G401.6 (cell line): ENCODE data around the gene GPC1.

Source experiments
- FAIRE-seq: peaks from 2 replicates; lab custom pipeline; 2012; peaks lifted over from hg19 to GRCh38; lab: Jason Lieb, UNC

GPC1 gene

DNA sequence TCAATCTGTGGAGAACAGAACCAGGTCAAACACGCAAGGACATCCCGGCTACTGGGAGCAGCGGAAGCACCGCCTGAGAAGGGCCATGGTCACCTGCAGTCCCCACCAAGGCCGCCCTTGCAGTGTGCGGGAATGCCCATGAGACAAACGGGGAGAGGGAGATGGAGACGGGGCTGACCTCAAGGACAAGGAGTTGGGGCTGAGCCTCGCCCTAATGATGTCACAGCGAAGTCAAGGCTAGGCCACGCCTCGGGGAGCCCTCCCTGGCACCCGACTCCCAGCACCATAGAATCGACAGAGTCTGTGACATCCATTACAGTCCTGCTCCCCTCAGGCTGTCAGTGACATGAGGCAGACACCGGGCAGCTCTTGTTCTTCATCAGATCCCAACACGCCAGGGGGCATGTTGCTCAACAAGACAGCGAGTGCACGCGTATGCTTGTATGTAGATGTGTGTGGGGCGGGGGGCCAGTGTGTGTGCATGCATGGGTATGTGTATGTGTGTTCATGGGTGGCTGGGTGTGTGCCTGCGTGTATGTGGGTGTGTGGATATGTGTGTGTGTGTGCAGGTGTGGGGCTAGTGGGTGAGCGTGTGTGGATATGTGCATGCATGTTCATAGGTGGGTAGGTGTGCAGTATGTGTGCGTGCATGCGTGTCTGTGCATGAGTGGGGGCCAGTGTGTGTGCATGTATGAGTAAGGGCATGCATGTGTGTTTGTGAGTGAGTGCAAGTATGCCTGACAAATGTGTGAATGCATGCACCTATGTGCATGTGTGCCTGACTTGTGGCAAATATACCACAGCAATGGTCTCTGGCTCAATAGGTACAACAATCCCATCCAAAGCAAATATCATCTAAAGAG lies 65.3 kb downstream of the GPC1 start:
- FAIRE-seq = no peak

DNA sequence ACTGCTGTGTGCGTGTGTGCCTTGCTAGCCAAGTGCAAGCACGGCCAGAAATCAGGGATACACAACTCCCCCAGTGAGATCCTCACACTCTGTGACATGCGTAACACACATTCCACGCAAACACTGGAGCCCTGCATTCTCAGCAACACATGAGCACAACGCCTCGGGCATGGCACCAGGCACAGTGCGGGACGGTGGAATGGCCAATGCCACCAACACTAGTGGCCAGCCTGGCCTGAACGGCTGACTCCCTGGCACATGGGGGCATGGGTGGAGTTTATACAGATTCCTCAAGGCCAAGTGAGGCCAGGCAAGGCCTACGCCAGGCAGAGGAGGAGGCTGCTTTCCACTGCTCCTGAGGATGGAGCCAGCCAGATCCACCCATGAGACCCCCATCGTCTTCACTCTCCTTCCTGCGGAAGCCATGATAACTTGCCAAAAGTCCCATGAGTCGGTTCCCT lies 66.1 kb downstream of the GPC1 start:
- no peak for FAIRE-seq

DNA sequence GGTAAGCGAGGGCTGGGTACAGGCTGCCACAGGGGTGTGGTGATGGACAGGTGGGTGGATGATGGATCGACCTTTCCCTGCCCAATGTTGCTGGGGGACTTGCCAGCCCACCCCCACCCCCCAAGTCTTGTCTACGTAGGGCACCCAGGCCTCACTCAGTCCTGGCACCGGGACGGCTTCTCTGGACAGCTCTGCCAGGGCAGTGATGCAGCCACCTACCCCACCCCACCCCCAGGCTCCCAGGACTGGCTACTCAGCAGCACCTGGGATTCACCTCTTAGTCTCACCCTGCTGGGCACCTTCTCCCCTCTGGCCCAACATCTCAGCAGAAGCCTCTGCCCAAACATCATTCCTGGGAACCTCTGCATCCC lies 66.6 kb downstream of the GPC1 start:
- FAIRE-seq = no peak

DNA sequence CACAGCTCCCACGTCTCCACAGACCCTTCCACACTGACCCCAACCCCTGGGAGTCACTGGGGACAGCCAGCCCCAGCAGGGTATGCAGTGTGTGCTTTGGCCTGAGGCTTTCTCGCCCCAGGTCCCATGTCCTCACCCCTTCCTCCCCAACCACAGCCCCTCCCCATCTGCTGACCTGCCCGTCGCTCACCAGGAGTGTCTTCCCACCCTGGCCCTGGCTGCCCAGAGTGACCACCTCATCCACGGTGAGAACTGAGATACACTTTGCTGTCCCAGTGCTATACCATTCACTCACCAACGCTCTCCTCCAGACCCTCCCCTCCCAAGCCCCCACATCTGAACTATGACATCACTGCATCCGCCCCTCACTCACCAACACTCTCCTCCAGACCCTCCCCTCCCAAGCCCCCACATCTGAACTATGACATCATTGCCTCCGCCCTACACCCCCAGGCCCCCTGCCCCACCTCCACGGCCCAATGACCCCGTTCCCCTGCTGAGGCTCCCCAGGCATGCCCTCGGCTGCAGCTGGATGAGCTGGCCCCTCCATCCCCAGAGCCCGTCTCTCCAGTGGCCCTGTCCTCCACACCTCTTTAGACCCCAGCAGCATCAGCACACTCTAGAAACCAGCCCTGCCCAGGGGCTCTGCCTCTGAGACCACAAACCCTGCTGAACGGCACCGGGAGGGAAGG lies 67.1 kb downstream of the GPC1 start:
- FAIRE-seq = no peak

GRCh38 chr2:240503375-240503774 lies 67.9 kb downstream of the GPC1 start:
- no peak for FAIRE-seq

DNA sequence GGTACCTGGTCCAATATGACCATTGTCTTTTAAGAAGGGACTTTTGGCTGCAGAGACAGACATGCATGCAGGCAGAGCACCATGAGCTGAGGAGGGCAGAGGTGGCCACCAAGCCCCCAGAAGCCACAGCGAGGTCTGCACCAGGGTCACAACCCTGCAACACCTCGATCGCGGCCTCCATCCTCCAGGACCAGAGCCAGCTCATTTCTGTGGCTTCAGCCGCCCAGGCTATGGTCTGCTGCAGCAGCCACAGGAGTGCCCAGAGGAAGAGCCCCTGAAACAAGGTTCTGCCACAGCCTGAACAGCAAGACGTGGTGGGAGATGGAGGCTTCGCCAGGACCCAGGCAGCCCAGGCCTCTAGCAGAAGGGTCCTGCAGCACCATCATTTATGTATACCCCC lies 68.4 kb downstream of the GPC1 start:
- no peak for FAIRE-seq

- no peak for FAIRE-seq
Observed at GRCh38 chr2:240505910-240506309, 70.4 kb downstream of the GPC1 start.

DNA sequence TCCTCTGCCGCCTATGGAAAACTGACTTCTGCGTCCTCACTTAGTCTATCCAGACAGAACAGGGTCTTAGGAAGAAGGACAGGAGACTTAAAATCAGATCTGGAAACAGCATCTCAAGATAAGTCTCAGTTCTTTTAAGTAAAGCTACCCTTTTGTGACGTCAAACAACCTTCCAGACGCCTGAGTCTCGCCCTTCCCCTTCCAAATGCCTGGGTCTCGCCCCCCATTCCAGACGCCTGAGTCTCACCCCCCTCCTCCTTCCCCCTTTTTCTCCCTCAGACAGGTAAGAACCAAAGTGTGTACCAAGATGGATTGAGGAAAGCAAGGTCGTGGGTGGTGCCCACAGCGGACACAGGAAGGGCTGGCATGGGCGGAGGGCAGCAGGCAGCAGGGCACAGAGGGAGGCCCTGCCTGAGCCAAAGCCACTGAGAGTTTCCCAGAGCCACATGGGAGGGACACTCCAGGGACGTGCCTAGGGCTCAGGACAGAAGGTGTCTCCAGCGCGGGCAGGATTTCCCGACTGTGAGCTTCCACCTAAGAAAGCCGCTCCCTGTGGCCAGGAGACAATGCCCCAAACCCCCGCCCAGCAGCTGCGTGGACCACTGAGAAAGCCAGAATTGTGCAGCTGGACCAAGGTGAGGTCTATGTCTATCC lies 71.1 kb downstream of the GPC1 start:
- FAIRE-seq = no peak

DNA sequence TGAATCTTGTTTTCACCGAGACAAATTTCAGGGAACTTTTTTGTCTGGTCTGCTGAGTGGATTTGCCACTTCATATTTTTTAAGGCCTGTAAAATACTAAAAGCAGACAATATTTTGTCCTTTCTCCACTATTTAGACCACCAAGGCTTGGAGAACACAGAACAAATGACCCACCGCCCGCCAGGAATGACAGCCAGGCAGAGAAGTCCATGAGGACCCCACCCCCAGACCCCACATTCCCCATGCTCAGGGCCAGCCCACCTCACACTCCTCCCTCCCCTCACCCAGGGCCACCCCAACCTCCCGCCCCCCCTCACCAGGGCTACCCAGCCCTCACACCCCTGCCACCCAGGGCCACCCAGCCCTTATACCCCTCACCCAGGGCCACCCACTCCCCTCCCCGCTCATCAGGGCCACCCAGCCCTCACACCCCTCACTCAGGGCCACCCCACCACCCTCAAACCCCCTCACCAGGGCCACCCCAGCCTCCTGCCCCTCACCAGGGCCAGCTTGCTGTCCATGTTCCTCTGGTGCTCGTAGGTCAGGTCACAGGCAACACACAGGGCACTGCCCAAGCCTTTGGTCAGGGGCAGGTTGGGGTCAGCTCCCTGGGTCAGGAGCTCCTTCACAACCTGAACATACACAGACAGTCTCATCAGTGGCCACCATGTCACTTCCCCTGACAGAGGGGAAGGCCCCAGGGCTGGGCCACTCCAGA lies 71.8 kb downstream of the GPC1 start:
- no peak for FAIRE-seq

DNA sequence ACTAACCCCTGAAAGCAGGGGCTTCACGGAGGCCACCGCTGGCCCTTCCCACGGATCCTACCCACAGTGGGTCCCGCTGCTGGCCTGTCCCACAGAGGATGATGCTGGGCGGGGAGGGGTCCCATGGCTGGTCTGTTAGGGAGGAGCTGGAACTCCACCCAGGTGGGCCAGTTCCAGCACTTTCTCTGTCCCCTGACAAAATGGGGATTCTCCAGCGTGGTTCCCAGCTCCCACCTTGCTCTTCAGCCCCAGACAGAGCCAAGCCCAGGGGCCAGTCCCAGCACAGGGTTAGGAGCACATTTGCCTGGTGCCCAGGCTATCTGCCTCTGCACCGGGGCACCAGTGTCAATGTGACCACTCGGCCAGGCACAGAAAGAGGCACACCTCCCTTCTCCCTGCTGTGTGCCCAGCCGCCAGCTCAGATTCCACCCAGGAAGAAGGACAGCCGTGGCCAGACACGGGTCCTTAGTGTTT lies 72.4 kb downstream of the GPC1 start:
- FAIRE-seq = no peak

DNA sequence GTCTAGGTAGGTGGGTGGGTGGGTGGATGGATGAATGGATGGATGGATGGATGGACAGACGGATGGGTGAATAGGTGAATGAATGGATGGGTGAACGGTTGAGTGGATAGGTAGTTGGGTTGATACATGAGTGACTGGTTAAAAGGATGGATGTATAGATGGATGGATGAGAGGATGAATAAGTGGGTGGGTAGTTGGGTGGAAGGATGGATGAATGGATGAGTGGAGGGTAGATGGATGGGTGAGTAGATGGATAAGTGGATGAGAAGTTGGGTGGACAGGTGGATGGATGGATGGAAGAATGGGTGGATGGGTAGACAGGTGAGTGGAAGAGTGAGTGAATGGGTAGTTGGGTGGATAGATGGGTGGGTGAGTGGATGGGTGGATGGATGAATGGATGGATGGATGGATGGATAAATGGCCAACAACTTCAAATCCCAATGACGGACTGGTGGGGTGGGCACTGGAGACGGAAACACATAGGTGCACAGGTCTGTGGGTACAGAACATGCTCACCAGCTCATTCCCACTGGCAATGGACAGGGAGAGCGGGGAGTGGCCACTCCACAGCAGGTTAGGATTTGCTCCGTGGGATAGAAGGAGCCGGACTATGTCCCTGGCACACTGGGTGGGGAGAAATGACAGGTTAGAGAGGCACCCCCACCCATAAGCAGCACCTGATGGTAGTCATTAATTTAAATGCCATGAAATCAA lies 73.5 kb downstream of the GPC1 start:
- FAIRE-seq = no peak

DNA sequence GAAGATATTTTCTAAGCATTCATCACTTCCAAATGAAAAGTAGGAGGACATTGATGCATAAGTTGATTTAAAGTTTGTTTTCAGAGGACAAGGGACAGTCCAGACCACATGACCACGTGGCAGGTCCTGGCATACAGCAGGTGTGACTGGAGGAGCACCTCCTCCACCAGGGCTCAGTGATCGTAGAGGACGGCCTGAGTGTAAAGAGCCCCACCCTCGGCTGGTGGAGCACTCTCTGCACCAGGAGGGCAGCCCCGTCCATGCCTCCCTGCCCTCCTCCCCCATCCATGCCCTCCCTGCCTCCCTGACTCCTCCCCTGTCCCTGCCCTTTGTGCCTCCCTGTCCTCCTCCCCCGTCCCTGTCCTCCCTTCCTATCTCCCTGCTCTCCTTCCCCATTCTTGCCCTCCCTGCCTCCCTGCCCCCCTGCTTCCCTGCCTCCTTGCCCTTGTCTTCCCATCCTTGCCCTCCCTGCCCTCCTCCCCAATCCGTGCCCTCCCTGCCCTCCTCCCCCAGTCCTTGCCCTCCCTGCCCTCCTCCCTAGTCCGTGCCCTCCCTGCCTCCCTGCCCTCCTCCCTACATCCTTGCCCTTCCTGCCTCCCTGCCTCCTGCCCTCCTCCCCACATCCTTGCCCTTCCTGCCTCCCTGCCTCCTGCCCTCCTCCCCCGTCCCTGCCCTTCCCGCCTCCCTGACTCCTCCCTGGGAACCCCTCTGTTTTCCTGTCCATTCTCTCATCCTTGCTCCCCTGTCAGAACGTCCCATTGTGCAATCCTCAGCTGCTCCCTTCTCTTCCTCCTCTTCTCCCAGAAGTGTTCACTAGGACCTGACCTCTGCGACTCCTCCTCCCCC lies 74.4 kb downstream of the GPC1 start:
- FAIRE-seq = no peak

- no peak for FAIRE-seq
Observed at GRCh38 chr2:240510513-240511210, 75.2 kb downstream of the GPC1 start.

DNA sequence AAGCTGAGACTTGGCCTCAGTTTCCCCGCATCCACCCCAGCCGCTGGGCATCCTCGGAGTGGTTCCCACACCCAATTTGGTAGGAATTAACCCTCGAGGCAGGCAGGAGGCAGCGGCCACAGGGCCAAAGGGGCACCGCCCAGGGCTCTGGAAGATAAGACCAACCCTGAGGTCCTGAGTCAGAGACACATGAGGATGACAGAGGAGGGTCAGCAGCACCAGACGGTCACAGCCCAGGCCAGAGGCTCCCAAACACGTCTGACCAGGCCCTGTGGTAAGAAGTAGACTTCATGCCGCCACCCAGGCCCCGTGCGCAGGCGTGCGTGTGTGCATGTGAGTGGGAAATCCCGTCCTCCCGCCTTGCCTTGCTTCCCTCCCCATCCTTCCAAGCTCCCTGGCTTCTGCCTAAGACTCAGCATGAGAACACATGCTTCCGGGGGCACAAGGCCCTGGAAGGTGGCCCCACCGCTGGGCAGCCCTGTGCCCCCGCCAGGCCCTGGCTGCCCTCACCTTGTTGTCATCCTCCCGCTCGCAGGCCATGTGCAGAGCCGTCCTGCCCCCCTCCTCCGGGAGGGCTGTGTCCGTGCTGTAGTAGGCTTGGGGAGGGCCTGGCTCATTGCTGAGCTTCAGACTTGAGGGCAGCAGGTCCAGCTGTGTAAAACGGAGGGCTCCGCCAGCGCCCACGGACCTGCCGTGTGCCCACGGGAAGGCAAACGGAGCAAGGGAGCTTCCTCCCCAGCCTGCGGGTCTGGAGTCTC lies 76.1 kb downstream of the GPC1 start:
- no peak for FAIRE-seq

DNA sequence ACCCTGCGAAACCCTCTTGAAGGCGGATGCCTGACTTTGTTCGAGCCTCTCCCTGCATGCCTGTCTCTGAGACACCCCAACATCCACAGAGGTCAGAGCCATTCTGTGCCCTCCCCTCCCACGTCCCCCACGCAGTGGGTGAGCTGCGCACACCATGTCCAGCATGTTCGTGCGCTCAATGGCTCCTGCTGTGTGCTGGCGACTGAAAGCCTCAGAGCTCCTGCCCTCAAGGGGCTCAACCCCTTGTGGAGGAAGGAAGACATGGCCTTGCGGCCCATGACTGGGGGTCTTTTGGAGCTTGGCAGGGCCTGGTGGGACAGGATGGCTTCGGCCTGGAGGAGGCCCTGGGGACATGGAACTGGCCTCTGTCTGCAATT lies 76.6 kb downstream of the GPC1 start:
- FAIRE-seq = no peak

DNA sequence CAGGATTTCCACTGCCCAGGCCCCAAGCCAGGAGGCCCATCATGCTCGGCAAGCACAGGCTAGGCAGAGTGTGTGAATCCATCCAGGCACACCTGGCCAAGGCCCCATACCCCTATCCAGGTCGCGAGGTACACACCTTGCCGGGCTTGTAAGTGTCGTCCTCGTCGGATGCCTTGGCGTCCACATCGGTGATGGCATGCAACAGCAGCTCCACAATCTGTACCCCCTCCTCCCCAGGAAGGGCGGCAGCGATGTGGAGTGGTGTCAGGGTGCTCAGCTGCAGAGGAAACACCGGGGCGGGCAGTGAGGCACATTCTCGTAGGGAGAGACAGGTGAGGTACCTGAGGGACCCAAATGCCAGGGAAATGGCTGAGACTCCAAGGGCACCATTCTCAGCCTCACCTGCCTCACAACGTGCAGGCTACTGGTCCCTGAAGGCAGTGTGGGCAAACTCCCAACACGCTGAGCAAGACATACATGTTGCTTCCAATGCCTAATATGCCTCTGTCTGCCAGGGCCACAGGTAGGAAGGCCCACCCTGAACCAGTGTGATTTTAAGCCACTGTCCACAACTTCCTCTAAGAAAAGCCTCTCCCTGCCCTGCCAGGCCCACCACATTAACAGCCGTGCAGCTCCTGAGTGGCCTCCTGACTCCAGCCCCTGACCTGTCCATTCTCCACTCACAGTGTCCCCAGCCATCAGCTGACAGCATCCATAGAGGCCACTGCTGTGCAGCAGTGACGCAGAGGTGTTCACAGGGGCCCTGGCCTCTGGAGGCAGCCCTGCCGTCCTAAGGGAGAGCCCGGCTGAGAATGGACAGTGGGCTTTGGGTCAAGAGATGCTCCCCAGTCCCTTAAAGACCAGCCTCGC lies 77.4 kb downstream of the GPC1 start:
- no peak for FAIRE-seq

DNA sequence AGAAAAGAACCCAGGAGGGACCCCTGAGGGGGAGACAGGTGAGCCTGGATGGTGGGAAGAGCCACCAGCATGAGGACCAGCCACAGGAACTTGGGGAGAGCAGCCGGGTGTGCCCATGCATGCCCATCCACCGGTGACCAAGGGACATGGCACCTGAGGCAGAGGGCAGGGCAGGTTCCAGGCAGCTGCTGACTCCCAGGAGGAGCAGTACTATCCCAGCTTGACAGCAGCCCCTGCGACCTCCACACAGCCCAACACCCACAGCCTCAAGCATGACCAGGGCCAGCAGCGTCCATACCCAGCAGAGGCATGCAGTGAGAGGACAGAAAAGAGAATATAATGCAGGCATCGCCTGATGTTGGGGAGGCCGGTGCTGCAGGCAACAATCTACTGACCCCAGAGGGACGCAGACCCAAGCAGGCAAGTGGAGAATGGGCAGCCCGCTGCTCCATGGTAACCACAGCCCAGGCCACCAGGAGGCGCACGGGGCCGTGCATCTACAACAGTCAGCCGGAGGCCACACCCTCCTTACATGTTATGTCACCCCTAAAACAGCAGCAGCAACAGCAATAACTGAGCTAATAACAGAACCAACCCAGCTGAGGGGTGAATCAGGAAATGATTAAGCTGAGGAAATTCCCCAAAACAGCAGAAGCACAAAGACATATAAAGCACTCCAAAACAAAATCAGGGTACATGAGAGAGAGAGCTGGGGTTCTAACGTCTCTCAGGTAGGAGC lies 78.3 kb downstream of the GPC1 start:
- FAIRE-seq = peak; percentile 53

GRCh38 chr2:240514631-240515030 lies 79.2 kb downstream of the GPC1 start:
- no peak for FAIRE-seq
